ENCODE measurements around the gene PI4KA. TPM values are rescaled to one million over a fixed set of nuclear protein-coding genes. Genes with fewer than 3 reads are reported as not detected.
"Not testable (repeated sequence)": the region's sequence is repeated elsewhere in the genome, so short reads cannot be mapped to it uniquely, and the experiment has no call there.

The PI4KA gene
- total RNA-seq, 1 donor from 2014 or later = 150 TPM

GRCh38 chr22:20692926-20693325 is 165.7 kb downstream of the PI4KA start:
- H3K27ac ChIP-seq; H3K4me1 ChIP-seq; DNase-seq (ENCODE audit: low spot score in 2 of 2); H3K9me3 ChIP-seq; H3K4me3 ChIP-seq; intact Hi-C loops (cut with DNase I); H3K36me3 ChIP-seq; H3K27me3 ChIP-seq: not testable (repeated sequence)

- intact Hi-C loops (cut with DNase I); H3K4me3 ChIP-seq; H3K9me3 ChIP-seq; H3K27me3 ChIP-seq; H3K4me1 ChIP-seq; DNase-seq (ENCODE audit: low spot score in 2 of 2); H3K27ac ChIP-seq; H3K36me3 ChIP-seq: not testable (repeated sequence)
Measured at GRCh38 chr22:20690586-20691317, 167.9 kb downstream of the PI4KA start.

GRCh38 chr22:20687356-20688172 is 171.0 kb downstream of the PI4KA start:
- DNase-seq (ENCODE audit: low spot score in 2 of 2); H3K27me3 ChIP-seq; H3K4me1 ChIP-seq; H3K27ac ChIP-seq; H3K4me3 ChIP-seq; intact Hi-C loops (cut with DNase I); H3K36me3 ChIP-seq; H3K9me3 ChIP-seq: not testable (repeated sequence)

- H3K4me3 ChIP-seq; DNase-seq (ENCODE audit: low spot score in 2 of 2); intact Hi-C loops (cut with DNase I); H3K27ac ChIP-seq; H3K27me3 ChIP-seq; H3K36me3 ChIP-seq; H3K9me3 ChIP-seq; H3K4me1 ChIP-seq: not testable (repeated sequence)
Measured at GRCh38 chr22:20685764-20686163, 172.8 kb downstream of the PI4KA start.

- DNase-seq (ENCODE audit: low spot score in 2 of 2); H3K27ac ChIP-seq; H3K4me3 ChIP-seq; intact Hi-C loops (cut with DNase I); H3K36me3 ChIP-seq; H3K9me3 ChIP-seq; H3K4me1 ChIP-seq; H3K27me3 ChIP-seq: not testable (repeated sequence)
Measured at GRCh38 chr22:20678792-20679435, 179.7 kb downstream of the PI4KA start.

GRCh38 chr22:20677684-20678242 is 180.8 kb downstream of the PI4KA start:
- H3K4me1 ChIP-seq = no peaks in the 10 kb centered on the region
- no peak overlapping the region for H3K27ac ChIP-seq
- no peaks in the 10 kb centered on the region for H3K27me3 ChIP-seq
- H3K36me3 ChIP-seq = no peaks in the 10 kb centered on the region
- DNase-seq (ENCODE audit: low spot score in 2 of 2) = no peak
- H3K4me3 ChIP-seq = no peak overlapping the region
- intact Hi-C loops (cut with DNase I) = no loop called here
- H3K9me3 ChIP-seq = no peaks in the 10 kb centered on the region
- TF ChIP-seq CTCF (IDR thresholded peaks at IDR 0.05) = no peak

GRCh38 chr22:20675613-20676012 is 183.0 kb downstream of the PI4KA start:
- H3K27ac ChIP-seq; DNase-seq (ENCODE audit: low spot score in 2 of 2); H3K4me1 ChIP-seq; intact Hi-C loops (cut with DNase I); H3K36me3 ChIP-seq; H3K4me3 ChIP-seq; H3K27me3 ChIP-seq; H3K9me3 ChIP-seq: not testable (repeated sequence)

- H3K4me3 ChIP-seq = no peak overlapping the region
- no peaks in the 10 kb centered on the region for H3K36me3 ChIP-seq
- no peak overlapping the region for H3K27ac ChIP-seq
- H3K4me1 ChIP-seq = no peaks in the 10 kb centered on the region
- H3K9me3 ChIP-seq = no peaks in the 10 kb centered on the region
- intact Hi-C loops (cut with DNase I) = no loop called here
- peaks cover 5% of the 10 kb centered on the region for H3K27me3 ChIP-seq
- no peak for TF ChIP-seq CTCF (IDR thresholded peaks at IDR 0.05)
- DNase-seq (ENCODE audit: low spot score in 2 of 2) = no peak
Measured at GRCh38 chr22:20674998-20675397, 183.6 kb downstream of the PI4KA start.
